Right forelimb (tissue), 1 donor: ENCODE results near the gene FNBP1L.
A peak's percentile ranks its signal among the peaks of the same experiment; 100 is the strongest.
"Not testable (repeated sequence)": the region's sequence is repeated elsewhere in the genome, so short reads cannot be mapped to it uniquely, and the experiment has no call there.

ENCODE experiments used
- DNase-seq: peaks from one replicate; pipeline ENCODE4 v3.0.0-alpha.2; 2018

Gene FNBP1L

DNA sequence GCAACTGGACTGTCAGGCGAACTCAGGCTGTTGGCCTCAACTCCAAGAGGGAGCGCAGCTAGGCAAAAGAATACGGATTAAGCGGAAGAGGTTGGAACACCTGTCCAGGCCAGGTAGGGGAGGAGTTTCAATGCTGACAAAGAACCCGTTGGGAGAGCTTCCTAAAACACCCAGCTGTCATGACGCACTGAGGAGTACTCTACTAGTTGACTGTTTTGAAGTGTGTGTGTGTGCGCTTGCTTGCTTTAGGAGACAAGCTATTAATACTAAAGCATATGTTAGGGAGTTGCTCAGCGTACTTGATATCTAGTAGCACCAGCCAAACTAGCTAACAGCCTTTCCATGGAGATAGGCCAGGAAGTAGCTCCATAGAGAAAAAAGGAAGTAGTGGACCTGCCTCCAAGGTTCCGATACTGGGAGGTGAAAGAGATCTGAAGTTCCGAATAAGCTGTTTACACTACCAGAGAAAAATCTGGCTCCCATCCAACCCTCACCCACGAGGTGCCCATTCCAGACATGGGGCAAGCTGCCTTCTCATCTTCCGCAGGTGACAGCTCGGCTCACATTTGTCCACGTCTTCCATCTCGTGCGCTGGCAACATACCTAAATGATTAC, 974 bp upstream of the FNBP1L start:
- DNase-seq, result no peak

DNA sequence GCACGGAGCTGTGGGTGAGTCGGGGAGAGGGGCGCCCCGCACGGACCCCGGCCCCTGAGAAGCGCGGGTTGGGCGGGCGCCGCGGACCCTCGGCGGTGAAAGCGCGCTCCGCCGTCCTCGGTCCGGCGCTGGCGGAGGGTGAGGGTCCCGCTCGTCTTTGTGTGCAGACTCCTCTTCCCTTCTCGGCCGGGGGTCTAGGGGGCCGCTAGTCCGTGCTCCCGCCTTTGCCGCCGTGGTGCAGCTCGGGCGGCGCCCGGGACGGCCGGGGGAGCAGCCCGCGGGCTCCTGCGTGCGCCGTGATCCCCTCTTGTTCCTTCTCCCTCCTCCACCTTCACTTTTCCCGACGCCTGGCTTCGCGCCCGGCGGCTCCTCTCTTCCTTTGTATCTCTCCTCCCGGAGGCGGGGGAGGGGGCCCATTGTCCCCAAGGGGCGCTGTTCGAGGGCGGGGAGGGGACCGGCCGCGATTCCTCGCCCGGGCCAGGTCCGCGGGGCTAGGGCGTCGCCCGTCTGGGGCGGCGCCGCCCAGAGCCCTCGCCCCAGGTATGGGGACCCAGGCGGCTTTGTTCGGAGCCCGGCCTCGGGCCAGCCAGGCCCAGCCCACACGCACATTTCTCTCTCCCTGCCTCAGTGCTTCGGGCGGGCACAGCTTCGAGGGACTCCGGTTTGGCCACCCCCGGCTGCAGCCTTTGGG, 519 bp downstream of the FNBP1L start:
- peak; percentile 77 for DNase-seq

DNA sequence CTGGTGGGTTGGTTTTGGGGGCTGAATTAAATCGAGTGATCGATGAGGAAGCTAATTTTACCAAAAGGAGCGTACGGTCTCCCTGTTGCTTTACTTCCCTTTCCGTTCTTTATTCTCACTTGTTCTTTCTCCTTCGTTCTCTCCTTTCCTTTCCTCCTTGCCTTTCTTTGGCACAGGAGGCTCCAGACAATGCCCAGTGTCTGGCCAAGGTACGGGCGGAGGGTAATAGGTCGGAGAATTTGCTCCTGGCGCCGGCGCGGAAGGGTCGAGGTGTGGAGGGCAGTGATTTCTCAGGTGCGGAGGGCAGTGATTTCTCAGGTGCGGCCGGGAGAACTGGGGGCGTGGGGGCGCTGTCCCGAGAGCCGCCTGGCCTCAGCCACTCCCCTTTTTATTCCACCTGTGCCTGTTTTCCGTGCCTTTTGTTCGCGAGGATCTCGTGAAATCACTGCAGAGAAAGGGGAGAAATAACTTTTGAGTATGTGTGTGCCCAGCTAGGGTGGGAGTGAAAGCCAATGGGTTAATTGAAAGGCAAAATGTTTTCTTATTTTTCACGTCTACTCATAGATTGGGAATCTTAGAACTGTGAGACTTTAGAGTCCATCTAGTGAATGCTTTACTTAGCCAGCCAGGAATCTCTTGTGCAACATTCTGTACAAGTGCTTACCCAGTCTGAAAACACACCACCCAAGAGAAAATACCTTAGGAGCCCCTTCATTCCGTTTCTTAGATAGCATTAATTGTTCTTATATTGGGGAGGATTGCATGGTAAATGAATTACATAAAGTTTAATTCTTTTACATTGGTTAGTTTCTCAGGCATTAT, 1.3 kb downstream of the FNBP1L start:
- DNase-seq, result no peak

DNA sequence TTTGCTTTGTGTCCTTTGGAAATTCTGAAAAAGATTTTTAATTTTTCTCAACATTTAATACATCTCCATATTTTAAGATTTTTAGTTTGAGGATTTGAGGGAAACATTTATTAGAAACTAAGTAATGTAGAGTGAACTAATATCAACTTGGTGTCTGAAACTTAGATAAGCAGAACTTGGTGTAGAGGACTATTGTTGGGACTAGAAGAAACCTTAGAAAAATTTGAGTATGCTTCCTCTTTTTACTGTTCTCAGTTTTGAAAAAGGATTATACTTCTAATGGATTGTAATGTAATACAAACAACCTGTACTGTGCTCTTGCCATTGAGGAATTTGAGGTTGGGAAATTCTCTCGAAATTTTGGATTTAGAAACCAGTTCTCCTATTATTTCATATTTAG, 2.4 kb downstream of the FNBP1L start:
- DNase-seq, result no peak

DNA sequence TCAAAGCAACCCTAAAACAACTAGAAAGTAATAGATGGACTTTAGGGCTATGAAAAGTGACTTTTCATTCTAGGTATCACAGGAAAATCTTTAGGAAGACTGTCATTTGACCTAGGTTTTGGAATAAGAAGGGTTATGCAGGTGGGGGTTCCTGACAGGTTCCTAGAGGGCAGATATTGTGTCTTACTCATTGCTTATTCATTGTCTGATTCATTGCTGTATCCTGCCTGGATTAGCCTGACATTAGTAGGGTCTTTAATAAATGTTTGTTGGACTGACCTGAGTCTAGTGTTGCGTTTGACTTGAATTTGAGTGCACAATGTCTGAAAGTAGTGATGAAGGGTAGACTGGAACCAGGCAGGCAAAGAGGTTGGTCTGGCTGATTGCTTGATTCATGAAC, 6.0 kb downstream of the FNBP1L start:
- DNase-seq, result no peak

DNA sequence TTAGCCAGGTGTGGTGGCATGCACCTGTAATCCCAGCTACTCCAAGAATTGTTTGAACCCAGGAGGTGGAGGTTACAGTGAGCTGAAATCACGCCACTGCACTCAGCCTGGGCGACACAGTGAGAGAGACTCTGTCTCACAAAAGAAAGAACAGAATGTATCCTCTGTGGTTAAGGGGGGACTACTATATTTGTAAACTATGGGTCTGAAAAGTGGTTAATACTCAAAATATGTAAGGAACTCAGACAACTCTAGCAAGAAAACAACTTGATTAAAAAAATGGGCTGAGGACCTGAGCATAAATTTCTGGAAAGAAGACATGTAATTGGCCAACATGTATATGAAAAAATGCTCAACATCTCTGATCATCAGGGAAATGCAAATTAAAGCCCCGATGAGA, 11.2 kb downstream of the FNBP1L start:
- DNase-seq, result no peak

DNA sequence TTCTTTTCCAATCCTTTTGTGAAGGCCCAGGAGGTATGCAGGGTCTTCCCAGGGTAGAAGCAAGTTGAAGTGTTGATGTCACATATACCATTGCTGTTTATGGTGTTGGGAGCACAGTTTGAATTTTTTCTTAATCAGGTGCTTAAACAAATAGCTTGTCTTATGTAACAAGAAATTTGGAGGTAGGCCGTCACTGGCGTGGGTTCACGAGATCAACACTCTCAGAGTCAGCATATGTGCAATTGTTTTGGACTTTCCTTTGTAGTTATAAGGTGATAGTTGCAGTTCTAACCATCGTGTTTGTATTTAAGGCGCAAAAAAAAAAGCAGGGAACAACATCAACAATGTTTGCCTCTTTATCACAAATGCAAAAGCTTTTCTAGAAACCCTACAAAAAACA, 13.3 kb downstream of the FNBP1L start:
- DNase-seq, result no peak

DNA sequence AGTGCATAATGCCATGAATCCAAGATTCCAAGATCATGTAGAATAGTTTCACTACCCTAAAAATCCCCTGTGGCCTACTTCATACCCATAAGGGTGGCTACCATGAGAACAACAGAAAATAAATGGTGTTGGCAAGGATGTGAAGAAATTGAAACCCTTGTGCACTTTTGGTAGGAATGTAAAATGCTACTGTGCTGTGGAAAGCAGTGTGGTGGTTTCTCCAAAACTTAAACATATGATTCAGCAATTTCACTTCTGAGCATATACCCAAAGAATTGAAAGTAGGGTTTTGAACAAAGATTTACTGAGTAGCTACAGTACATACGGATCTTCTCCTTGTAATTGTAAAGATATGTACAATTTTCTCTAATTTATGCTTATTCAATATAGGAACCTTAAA, 16.0 kb downstream of the FNBP1L start:
- DNase-seq, result no peak

DNA sequence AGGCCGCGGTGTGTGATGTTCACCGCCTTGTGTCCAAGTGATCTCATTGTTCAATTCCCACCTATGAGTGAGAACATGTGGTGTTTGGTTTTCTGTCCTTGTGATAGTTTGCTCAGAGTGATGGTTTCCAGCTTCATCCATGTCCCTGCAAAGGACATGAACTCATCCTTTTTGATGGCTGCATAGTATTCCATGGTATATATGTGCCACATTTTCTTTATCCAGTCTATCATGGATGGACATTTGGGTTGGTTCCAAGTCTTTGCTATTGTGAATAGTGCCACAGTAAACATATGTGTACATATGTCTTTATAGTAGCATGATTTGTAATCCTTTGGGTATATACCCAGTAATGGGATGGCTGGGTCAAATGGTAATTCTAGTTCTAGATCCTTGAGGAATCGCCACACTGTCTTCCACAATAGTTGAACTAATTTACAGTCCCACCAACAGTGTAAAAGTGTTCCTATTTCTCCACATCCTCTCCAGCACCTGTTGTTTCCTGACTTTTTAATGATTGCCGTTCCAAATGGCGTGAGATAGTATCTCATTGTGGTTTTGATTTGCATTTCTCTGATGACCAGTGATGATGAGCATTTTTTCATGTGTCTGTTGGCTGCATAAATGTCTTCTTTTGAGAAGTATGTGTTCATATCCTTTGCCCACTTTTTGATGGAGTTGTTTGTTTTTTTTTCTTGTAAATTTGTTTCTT, 17.6 kb downstream of the FNBP1L start:
- not testable (repeated sequence) for DNase-seq

DNA sequence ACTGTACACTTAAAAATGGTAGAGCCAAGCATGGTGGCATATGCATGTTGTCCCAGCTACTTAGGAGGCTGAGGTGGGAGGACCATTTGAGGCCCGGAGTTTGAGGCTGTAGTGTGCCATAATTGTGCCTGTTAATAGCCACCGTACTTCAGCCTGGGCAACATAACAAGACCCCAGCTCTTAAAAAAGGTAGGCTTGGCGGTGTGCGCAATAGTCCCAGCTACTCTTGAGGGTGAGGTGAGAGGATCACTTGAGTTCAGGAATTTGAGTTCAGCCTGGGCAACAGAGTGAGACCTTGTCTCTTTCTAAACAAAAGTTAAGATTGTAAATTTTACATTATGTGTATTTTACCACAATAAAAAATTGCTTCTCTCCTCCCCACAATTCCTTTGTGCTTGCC, 19.7 kb downstream of the FNBP1L start:
- no peak for DNase-seq

DNA sequence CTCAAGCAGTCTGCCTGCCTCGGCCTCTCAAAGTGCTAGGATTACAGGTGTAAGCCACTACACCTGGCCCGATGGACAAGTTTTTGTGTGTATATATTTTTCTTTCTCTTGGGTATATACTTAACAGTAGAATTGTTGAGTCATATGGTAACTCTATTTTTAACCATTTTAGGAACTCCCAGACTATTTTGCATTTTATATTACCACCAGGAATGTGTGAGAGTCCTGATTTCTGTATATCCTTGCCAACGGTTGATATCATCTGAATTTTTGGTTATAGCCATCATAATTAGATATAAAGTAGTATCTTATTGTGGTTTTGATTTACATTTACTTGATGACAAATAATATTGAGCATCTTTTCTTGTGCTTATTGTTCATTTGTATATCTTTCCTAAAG, 20.7 kb downstream of the FNBP1L start:
- DNase-seq, result no peak

DNA sequence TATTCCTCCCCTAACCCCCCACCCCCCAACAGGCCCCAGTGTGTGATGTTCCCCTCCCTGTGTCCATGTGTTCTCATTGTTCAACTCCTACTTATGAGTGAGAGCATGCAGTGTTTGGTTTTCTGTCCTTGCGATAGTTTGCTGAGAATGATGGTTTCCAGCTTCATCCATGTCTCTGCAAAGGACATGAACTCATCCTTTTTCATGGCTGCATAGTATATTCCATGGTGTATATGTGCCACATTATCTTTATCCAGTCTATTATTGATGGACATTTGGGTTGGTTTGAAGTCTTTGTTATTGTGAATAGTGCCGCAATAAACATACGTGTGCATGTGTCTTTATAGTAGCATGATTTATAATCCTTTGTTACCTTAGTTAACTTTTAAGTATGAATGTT, 21.3 kb downstream of the FNBP1L start:
- not testable (repeated sequence) for DNase-seq

DNA sequence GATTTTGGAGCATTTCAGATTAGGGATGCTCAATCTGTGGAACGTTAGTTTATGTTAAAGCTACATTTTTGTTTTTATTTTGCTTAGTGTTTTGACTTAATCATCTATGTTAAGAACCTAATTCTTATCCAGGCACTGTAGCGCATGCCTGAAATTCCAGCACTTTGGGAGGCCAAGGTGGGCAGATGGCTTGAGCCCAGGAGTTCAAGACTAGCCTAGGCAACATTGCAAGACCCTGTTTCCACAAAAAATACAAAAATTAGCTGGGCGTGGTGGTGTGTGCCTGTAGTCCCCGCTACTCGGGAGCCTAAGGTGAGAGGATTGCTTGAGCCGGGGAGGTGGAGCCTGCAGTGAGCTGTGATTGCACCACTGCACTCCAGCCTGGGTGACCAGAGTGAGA, 23.4 kb downstream of the FNBP1L start:
- DNase-seq, result no peak

DNA sequence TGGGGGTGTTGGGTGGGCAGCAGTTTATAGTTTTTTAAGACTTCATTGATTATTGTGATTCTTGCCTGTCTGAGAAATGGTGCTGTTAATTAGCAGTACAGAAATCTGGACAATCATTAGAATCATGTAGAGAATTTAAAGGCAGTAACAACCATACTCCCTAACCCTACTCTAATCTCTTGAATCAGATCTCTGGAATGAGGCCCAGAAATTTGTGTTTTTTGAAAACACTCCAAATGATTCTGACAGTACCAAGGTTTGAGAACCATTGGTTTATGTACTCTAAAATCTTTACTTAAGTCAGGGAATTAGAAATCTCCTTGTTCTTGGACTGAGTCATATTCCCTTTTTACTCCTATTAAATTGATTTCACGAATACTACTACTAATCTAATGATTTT, 24.0 kb downstream of the FNBP1L start:
- DNase-seq, result no peak

DNA sequence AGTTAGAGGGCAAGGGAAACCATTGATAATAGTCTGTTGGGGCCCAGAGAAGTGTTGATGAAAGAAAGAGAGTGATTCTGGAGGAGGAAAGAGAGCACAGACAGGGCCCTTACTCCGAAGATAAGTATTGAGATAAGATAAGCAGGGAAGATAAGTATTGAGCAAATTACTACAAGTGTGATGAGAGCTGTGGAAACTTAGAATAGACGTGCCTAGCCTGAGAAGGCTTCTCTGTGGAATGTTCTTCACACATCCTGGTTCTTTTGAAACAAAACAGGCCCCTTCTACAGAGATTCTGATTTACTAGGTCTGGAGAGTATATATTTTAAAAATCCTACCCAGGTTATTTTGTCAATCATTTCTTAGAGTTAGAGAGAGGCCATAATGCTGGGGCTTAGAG, 26.4 kb downstream of the FNBP1L start:
- DNase-seq, result no peak

DNA sequence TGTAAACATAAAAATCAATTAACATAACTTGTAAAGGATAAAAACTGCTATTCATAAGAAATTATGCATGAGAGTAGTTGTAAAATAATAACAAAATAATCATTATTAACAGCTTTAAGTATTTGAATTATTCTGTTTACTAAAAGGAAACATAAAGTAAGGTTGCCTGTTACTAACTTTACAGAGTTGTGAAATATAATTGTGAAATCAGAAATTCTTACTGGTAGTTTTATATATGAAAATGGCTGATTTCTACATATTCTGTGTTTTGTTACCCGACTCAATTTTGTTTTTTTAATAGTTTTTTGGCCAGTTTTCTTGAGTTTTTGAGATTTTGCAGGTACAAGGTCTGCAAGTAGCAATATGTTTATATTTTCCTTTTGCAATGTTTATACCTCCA, 27.8 kb downstream of the FNBP1L start:
- no peak for DNase-seq

DNA sequence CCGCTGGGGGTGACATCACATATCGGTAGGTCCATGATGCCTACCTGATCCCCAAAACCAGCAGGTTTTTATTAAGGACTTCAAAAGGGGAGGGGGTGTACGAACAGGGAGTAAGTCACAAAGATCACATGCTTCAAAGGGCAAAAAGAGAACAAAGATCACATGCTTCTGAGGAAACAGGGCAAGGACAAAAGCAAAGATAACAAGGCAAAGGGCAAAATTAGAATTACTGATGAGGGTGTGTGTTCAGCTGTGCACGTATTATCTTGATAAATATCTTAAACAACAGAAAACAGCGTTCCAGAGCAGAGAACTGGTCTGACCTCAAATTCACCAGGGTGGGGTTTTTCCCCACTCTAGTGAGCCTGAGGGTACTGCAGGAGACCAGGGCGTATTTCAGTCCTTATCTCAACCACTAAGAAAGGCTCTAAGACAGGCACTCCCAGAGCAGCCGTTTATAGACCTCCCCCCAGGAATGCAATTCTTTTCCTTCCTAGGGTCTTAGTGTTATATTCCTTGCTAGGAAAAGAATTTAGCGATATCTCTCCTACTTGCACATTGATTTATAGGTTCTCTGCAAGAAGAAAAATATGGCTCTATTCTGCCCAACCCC, 31.3 kb downstream of the FNBP1L start:
- not testable (repeated sequence) for DNase-seq

DNA sequence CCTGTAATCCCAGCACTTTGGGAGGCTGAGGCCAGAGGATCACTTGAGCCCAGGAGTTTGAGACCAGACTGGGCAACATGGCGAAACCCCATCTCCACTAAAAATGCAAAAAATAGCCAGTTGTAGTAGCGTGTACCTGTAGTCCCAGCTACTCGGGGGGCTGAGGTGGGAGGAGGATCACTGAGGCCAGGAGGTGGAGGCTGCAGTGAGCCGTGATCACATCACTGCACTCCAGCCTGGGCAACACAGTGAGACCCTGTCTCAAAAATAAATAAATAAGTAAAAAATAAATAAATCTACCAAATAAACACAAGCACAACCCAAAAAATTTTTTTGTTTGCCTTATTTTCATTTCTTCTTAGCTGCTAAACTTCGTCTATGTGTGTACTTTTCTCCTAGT, 34.0 kb downstream of the FNBP1L start:
- DNase-seq, result not testable (repeated sequence)

DNA sequence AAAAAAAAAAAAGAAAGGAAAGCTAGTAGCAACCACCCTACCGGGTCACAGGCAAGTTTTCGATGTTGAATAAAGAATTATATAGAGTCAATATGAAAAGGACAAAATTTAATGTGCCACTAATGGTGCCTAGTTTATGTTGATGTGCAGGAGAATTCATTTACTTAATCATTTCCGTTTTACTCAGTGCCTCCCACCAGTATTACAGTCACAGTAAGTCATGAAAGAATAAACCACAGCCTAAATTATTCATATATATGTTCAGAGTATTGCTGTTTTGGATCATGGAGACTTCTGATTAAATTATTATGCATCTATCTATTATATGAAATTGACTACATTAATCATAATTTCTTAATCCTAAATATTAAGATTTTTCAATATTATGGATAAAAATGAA, 35.3 kb downstream of the FNBP1L start:
- no peak for DNase-seq

DNA sequence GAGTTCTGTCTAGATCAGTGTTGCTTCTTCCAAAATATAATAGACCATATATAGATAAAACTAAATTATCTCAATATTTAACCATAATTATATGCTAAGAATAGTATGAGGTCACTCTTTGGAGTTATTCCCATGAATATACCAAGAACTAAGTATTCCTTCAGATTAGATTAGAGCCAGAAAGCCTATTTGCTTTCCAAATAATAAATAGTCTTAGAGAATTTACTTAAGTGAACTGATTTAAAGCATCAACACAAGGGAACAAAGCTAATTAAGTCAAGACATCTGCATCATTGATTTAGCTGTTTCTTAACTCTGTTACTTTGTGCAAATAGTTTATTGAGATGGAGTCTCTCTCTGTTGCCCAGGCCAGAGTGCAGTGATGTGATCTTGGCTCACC, 35.7 kb downstream of the FNBP1L start:
- no peak for DNase-seq

DNA sequence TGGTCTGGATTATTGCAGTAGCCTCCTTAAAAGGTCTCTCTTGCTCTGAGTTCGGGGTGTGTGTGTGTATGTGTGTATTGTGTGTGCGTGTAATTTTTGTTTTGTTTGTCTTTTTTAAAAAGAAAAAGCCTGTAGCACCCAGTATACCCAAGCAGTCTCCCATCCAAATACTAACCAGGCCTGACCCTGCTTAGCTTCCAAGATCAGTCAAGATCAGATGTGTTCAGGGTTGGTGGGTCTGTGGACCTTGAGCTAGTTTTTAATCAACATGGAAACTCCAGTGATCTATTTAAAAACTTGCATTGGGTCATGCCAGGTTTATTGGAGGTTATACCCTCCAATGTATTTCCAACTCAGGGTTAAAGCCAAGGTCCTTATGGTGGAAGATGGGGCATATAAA, 40.3 kb downstream of the FNBP1L start:
- DNase-seq, result no peak

DNA sequence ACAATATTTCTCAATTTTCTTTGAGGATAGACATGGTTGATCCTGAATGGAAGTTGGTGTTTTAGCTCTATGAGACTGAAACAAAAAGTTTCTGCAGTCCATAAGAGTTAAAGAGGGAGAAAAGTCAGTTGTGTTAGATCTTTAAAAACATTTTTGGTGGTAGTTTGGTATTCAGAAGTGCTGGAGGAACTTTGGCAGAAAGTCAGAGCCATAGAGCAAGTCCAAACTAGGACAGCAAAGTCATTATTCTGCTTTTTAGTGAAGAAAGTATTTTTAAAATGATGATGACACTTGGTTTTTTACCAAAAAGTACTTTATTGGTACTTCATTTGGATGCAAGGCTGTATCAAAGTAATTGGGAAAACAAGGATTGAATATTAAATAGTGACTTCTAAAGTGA, 41.8 kb downstream of the FNBP1L start:
- no peak for DNase-seq

DNA sequence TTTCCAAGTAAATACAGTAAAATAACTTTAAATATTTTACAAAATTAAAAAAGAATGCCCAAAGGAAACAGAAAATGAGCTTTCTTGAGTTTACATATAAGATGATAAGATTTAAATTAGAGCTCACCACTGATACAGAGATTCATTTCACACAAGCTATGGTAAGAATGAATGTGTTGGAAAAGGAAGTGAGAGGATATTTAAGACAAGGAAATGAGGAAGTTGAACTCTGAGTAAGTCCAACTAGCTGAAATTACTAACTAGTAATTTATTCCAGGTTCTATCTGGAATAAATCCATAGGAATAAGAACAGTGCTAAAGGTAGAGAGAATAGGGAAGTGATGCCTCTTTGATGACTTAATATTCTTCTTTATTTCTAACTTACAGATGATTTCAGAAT, 42.4 kb downstream of the FNBP1L start:
- DNase-seq, result no peak
